NB4 (cell line): Measurements from ENCODE around the gene CACNA1D.

ENCODE experiments used
- CTCF ChIP-seq: IDR thresholded peaks from one replicate; pipeline ENCODE4 v1.5.1; 2012; ENCODE audit warnings: low read depth, low read length
- MYC ChIP-seq: IDR thresholded peaks from 2 replicates; pipeline ENCODE4 v1.6.1; 2011; ENCODE audit warnings: low read depth, low read length
- POLR2A ChIP-seq: IDR thresholded peaks from 2 replicates; pipeline ENCODE4 v1.6.1; 2011; ENCODE audit warnings: mild to moderate bottlenecking; ENCODE audit not compliant: insufficient read length; ENCODE audit errors: extremely low read depth
- TF ChIP-seq, protein P1 (sequence below): IDR thresholded peaks from 2 replicates; pipeline ENCODE4 v1.6.1; 2011; ENCODE audit warnings: low read depth, low read length

GRCh38 chr3:53705024-53705745 lies 210.8 kb downstream of the CACNA1D start:
- no peak for TF ChIP-seq CTCF
- no peak for TF ChIP-seq POLR2A
- TF ChIP-seq, protein P1, sequence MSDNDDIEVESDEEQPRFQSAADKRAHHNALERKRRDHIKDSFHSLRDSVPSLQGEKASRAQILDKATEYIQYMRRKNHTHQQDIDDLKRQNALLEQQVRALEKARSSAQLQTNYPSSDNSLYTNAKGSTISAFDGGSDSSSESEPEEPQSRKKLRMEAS, result no peak
- TF ChIP-seq MYC, result no peak
